SK-N-SH treated with all-trans-retinoic acid at 6 μM for 48 hours (cell line): ENCODE results near the gene LRRC25.

ENCODE experiments used
- ATAC-seq: fragments of 200-7000 bp; cut with Tn5 transposase; 3 replicates; pipeline ENCODE4 v1.9.1; 2020; ENCODE audit warnings: mild to moderate bottlenecking, moderate library complexity
- ARNTL ChIP-seq: fragments of 450-650 bp; formaldehyde crosslinking; IDR thresholded peaks from 2 replicates; pipeline ENCODE4 v1.5.0; 2020; ENCODE audit warnings: low read depth, mild to moderate bottlenecking, moderate library complexity, borderline replicate concordance
- BACH2 ChIP-seq: fragments of 250-450 bp; sonication (Bioruptor Pico); IDR thresholded peaks from 2 replicates; pipeline ENCODE4 v1.9.0; 2021; ENCODE audit warnings: mild to moderate bottlenecking, borderline replicate concordance
- ESRRG ChIP-seq: fragments of 250-450 bp; sonication (Bioruptor Pico); IDR thresholded peaks from 2 replicates; pipeline ENCODE4 v1.6.1; 2021; ENCODE audit warnings: mild to moderate bottlenecking
- ISL1 ChIP-seq: fragments of 250-450 bp; sonication (Bioruptor Pico); IDR thresholded peaks from 2 replicates; pipeline ENCODE4 v2.1.2; 2022; ENCODE audit warnings: mild to moderate bottlenecking, moderate library complexity
- OSR1 ChIP-seq: fragments of 250-450 bp; sonication (Bioruptor Pico); IDR thresholded peaks from 2 replicates; pipeline ENCODE4 v1.8.0; 2022; ENCODE audit warnings: moderate library complexity, mild to moderate bottlenecking, inconsistent platforms
- PPARA ChIP-seq: fragments of 250-450 bp; sonication (Bioruptor Pico); IDR thresholded peaks from 2 replicates; pipeline ENCODE4 v1.5.0; 2020; ENCODE audit warnings: mild to moderate bottlenecking, borderline replicate concordance
- RARB ChIP-seq: fragments of 250-450 bp; sonication (Bioruptor Pico); IDR thresholded peaks from 2 replicates; pipeline ENCODE4 v1.8.0; 2021; ENCODE audit warnings: mild to moderate bottlenecking, moderate library complexity
- SNAI2 ChIP-seq: fragments of 250-450 bp; sonication (Bioruptor Pico); IDR thresholded peaks from 2 replicates; pipeline ENCODE4 v1.5.0; 2020; ENCODE audit warnings: mild to moderate bottlenecking, moderate library complexity
- TCF4 ChIP-seq: fragments of 250-450 bp; sonication (Bioruptor Pico); IDR thresholded peaks from 2 replicates; pipeline ENCODE4 v1.8.0; 2021; ENCODE audit warnings: mild to moderate bottlenecking, moderate library complexity, borderline replicate concordance
- TOX ChIP-seq: fragments of 250-450 bp; sonication (Bioruptor Pico); IDR thresholded peaks from 2 replicates; pipeline ENCODE4 v1.8.0; 2021; ENCODE audit warnings: mild to moderate bottlenecking, moderate library complexity, borderline replicate concordance
- ZC3H10 ChIP-seq: fragments of 250-450 bp; sonication (Bioruptor Pico); IDR thresholded peaks from 2 replicates; pipeline ENCODE4 v1.5.1; 2021; ENCODE audit warnings: mild to moderate bottlenecking, moderate library complexity
- ZFP3 ChIP-seq: fragments of 250-450 bp; sonication (Bioruptor Pico); IDR thresholded peaks from 2 replicates; pipeline ENCODE4 v1.5.0; 2020; ENCODE audit warnings: mild to moderate bottlenecking, moderate library complexity
- ZFP30 ChIP-seq: fragments of 450-650 bp; formaldehyde crosslinking; IDR thresholded peaks from 2 replicates; pipeline ENCODE4 v1.5.0; 2022; ENCODE audit warnings: mild to moderate bottlenecking, moderate library complexity
- ZNF565 ChIP-seq: fragments of 450-650 bp; formaldehyde crosslinking; conservative IDR thresholded peaks from 2 replicates; pipeline ENCODE4 v1.5.0; 2020; ENCODE audit warnings: low read depth, mild to moderate bottlenecking, moderate library complexity
- ZNF70 ChIP-seq: fragments of 450-650 bp; formaldehyde crosslinking; IDR thresholded peaks from 2 replicates; pipeline ENCODE4 v1.5.0; 2020; ENCODE audit warnings: mild to moderate bottlenecking, moderate library complexity
- ZNF8 ChIP-seq: fragments of 450-650 bp; formaldehyde crosslinking; IDR thresholded peaks from 2 replicates; pipeline ENCODE4 v1.5.0; 2020; ENCODE audit warnings: mild to moderate bottlenecking, moderate library complexity
- TF ChIP-seq, protein P1 (sequence below): fragments of 250-450 bp; sonication (Bioruptor Pico); IDR thresholded peaks from 2 replicates; pipeline ENCODE4 v1.5.1; 2020; ENCODE audit warnings: low read depth, mild to moderate bottlenecking, moderate library complexity
- TF ChIP-seq, protein P2 (sequence below): fragments of 250-450 bp; sonication (Bioruptor Pico); IDR thresholded peaks from 2 replicates; pipeline ENCODE4 v1.5.1; 2021; ENCODE audit warnings: mild to moderate bottlenecking, moderate library complexity
- TF ChIP-seq, protein P3 (sequence below): fragments of 250-450 bp; sonication (Bioruptor Pico); IDR thresholded peaks from 2 replicates; pipeline ENCODE4 v1.8.0; 2020; ENCODE audit warnings: mild to moderate bottlenecking, moderate library complexity, borderline replicate concordance
- TF ChIP-seq, protein P4 (sequence below): fragments of 250-450 bp; sonication (Bioruptor Pico); IDR thresholded peaks from 2 replicates; pipeline ENCODE4 v1.5.0; 2020; ENCODE audit warnings: mild to moderate bottlenecking, moderate library complexity

LRRC25 gene

DNA sequence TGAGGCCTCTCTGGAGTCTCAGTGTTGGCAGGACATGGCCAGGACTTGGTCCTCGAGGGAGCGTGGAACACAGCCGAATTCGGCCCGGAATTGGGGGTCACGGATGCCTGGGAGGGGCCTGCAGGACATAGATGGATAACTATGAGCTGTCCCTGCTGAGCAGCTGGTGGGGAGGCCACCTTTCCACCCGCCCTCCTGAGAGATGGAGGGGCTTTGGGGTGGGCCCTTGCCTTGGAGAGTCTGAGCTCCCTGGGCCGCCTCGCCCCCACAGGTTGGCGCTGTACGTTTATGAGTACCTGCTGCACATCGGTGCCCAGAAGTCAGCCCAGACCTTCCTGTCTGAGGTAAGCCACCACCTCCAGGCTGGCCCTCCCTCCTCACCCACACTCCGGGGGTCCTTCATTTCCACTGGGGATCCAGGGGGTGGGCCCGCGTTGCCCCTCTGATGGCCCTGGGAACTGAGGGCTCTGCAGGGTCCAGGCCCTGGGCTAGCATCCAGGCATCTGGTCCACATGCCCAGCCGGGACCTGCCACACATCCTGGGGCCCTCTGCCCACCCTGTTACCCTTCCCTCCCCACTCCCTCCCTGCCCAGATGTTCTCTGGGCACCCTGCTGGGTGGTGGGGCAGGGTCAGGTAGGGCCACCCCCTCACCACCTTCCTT is 29.8 kb upstream of the LRRC25 start:
- no peak for ATAC-seq
- TF ChIP-seq ZFP3 (CRISPR knock-in tag) (no peak), RARB (CRISPR knock-in tag) (no peak)
- TF ChIP-seq, protein P1, sequence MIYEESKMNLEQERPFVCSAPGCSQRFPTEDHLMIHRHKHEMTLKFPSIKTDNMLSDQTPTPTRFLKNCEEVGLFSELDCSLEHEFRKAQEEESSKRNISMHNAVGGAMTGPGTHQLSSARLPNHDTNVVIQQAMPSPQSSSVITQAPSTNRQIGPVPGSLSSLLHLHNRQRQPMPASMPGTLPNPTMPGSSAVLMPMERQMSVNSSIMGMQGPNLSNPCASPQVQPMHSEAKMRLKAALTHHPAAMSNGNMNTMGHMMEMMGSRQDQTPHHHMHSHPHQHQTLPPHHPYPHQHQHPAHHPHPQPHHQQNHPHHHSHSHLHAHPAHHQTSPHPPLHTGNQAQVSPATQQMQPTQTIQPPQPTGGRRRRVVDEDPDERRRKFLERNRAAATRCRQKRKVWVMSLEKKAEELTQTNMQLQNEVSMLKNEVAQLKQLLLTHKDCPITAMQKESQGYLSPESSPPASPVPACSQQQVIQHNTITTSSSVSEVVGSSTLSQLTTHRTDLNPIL (CRISPR knock-in tag): no peak

DNA sequence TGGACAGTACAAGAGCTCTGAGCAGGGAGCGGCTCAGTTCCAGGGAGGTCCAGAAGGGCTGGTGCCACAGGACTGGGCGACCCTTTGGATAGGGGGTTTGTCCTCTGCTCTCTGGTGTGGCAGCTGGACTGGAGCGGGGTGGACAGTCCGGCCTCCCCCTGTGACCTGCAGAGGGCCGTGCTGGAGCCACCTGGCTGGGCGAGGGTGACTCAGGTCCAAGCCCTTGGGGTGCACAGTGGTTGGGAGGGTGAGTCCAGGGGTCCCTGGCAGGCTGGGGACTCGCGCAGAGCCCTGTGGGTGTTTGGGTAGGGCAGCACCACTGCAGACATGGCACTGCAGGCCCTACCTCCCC is 29.0 kb upstream of the LRRC25 start:
- ATAC-seq: no peak

DNA sequence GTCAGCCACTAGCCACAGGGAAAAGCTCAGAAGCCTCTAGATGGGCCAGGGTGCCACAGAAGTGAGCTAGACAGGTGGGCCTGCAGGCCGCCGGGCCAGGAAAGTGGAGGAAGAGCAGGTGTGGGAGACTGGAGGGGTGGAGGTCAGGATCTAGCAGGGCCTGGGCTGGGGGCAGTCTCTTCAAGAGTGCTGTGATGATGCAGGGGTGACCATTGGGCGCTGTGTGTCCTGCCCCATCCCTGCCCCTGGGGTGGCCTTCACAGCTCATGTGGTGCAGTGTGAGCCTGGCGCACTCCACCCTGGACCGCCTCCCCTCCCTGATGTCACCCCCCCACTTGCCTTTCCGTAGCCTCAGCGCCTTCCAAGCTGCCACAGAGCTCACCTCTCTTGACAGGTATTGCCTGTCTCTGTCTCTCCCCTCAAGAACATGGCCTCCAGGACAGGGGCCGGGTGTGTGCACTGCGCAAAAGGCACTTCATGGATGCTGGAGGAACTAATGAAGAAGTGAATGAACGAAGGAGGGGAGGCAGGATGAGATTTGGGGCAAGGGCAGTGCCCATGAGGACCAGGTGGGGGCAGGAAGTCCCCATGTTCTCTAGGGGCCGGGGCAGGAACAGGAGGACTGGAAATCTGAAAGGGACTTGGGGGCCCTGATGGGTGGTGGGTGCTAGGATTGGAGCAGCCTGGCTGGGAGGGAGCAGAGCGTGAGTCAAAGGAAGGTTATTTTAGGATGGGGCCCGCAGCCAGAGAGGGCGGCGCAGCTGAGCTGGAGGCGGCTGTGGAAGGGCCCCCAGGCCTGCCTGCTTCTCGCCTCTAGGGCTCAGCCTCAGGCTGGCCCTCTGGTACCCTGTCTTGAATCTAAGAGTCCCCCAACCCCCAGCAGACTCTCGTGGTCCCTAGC is 28.3 kb upstream of the LRRC25 start:
- TF ChIP-seq TOX (no peak), ISL1 (CRISPR knock-in tag) (no peak), ESRRG (CRISPR knock-in tag) (no peak), TCF4 (CRISPR knock-in tag) (no peak), ZNF8 (no peak), ZFP30 (no peak), ARNTL (CRISPR knock-in tag) (no peak), ZC3H10 (CRISPR knock-in tag) (no peak), PPARA (no peak), SNAI2 (CRISPR knock-in tag) (no peak)
- TF ChIP-seq, protein P1 (CRISPR knock-in tag): no peak
- TF ChIP-seq, protein P2, sequence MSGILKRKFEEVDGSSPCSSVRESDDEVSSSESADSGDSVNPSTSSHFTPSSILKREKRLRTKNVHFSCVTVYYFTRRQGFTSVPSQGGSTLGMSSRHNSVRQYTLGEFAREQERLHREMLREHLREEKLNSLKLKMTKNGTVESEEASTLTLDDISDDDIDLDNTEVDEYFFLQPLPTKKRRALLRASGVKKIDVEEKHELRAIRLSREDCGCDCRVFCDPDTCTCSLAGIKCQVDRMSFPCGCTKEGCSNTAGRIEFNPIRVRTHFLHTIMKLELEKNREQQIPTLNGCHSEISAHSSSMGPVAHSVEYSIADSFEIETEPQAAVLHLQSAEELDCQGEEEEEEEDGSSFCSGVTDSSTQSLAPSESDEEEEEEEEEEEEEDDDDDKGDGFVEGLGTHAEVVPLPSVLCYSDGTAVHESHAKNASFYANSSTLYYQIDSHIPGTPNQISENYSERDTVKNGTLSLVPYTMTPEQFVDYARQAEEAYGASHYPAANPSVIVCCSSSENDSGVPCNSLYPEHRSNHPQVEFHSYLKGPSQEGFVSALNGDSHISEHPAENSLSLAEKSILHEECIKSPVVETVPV (CRISPR knock-in tag): no peak
- ATAC-seq: peak; percentile 62

More for the DNA sequence above, 29.0 kb upstream of the LRRC25 start:
- TF ChIP-seq ZNF70 (CRISPR knock-in tag): no peak
- no peak for TF ChIP-seq ARNTL (CRISPR knock-in tag)
- TF ChIP-seq SNAI2 (CRISPR knock-in tag): no peak
- TF ChIP-seq, protein P3, sequence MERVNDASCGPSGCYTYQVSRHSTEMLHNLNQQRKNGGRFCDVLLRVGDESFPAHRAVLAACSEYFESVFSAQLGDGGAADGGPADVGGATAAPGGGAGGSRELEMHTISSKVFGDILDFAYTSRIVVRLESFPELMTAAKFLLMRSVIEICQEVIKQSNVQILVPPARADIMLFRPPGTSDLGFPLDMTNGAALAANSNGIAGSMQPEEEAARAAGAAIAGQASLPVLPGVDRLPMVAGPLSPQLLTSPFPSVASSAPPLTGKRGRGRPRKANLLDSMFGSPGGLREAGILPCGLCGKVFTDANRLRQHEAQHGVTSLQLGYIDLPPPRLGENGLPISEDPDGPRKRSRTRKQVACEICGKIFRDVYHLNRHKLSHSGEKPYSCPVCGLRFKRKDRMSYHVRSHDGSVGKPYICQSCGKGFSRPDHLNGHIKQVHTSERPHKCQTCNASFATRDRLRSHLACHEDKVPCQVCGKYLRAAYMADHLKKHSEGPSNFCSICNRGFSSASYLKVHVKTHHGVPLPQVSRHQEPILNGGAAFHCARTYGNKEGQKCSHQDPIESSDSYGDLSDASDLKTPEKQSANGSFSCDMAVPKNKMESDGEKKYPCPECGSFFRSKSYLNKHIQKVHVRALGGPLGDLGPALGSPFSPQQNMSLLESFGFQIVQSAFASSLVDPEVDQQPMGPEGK (CRISPR knock-in tag): no peak
- TF ChIP-seq ZFP3 (CRISPR knock-in tag): no peak
- no peak for TF ChIP-seq ESRRG (CRISPR knock-in tag)
- TF ChIP-seq ZFP30: no peak
- TF ChIP-seq ZNF8: no peak
- TF ChIP-seq BACH2 (CRISPR knock-in tag): no peak
- TF ChIP-seq OSR1 (CRISPR knock-in tag): no peak

DNA sequence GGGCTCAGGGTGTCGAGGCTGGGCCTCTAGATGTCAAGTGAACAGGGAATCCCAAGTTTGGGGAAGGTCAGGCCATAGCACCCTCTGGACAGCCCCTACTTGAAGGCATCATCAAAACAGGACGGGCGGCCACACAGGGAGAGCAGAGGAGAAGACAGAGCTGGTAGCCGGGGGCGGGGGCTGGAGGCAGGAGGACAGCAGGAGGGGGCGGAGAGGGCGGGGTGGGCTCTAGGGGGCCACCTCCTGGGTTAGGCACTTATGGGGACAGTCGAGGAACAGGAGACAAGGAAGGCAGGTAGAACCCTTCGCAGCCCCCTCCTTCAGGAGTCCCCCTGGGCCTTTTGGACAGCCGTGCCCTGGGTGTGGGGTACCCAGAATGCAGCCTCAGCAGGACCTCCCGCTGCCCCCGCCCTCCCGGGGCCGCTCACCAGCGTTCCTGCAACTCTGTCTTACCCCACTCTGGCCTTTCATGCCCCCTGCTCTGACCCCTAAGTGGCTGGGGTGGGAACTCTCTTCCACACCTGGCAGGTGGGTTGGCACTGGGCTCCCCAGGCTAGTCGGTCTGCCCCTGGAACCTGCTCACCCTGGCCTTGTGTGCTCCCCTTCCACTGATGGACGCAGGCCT is 27.6 kb upstream of the LRRC25 start:
- ATAC-seq: no peak
- TF ChIP-seq ZFP30: no peak
- no peak for TF ChIP-seq OSR1 (CRISPR knock-in tag)
- no peak for TF ChIP-seq ZFP3 (CRISPR knock-in tag)
- TF ChIP-seq ISL1 (CRISPR knock-in tag): no peak
- TF ChIP-seq ZNF565: no peak
- TF ChIP-seq, protein P4, sequence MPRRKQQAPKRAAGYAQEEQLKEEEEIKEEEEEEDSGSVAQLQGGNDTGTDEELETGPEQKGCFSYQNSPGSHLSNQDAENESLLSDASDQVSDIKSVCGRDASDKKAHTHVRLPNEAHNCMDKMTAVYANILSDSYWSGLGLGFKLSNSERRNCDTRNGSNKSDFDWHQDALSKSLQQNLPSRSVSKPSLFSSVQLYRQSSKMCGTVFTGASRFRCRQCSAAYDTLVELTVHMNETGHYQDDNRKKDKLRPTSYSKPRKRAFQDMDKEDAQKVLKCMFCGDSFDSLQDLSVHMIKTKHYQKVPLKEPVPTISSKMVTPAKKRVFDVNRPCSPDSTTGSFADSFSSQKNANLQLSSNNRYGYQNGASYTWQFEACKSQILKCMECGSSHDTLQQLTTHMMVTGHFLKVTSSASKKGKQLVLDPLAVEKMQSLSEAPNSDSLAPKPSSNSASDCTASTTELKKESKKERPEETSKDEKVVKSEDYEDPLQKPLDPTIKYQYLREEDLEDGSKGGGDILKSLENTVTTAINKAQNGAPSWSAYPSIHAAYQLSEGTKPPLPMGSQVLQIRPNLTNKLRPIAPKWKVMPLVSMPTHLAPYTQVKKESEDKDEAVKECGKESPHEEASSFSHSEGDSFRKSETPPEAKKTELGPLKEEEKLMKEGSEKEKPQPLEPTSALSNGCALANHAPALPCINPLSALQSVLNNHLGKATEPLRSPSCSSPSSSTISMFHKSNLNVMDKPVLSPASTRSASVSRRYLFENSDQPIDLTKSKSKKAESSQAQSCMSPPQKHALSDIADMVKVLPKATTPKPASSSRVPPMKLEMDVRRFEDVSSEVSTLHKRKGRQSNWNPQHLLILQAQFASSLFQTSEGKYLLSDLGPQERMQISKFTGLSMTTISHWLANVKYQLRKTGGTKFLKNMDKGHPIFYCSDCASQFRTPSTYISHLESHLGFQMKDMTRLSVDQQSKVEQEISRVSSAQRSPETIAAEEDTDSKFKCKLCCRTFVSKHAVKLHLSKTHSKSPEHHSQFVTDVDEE: no peak
- TF ChIP-seq ARNTL (CRISPR knock-in tag): no peak
- no peak for TF ChIP-seq RARB (CRISPR knock-in tag)
- no peak for TF ChIP-seq ZC3H10 (CRISPR knock-in tag)
